ENCODE measurements around the gene DOCK9.
A peak's percentile ranks its signal among the peaks of the same experiment; 100 is the strongest.

Gene DOCK9

DNA sequence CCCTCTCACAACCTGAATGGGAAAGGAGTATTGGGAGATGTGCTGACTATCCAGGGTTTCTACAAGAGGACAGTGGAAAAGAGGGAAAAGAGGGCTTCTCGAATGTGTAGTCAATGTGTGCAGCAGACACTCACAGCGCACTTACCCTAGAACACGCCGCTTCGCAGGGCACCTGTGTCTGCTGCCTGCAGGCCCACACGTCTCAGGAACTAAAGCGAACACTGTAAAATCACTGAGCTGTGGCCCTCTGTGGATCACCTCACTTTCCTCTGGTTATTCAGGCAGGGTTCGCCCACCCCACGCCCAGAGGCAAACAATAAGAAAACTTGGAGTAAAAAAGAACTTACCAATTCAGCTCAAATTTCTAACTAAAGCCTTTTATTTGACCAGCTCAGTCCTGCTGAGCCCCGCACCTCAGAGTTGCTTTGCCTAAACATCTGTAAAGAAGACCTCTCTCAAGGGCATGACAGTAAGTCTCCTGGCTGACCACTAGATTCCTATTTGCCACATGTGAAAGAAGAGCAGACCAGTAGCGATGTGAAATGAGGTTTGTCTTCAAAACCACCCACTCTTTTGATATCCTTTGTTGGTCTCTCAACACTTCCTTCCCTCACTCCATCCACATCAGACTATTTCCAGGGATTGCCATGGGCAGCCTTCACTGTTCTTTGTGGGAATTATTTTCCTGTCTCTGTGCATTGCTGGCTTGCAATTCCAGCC lies 19.3 kb upstream of the DOCK9 start:
- no peak for DNase-seq

- DNase-seq, result no peak
These were observed 18.2 kb upstream of the DOCK9 start for GRCh38 chr13:98996046-98996445.

GRCh38 chr13:98994896-98995295 lies 17.0 kb upstream of the DOCK9 start:
- no peak for DNase-seq

- DNase-seq, result no peak
These were observed 16.2 kb upstream of the DOCK9 start for GRCh38 chr13:98994080-98994479.

DNA sequence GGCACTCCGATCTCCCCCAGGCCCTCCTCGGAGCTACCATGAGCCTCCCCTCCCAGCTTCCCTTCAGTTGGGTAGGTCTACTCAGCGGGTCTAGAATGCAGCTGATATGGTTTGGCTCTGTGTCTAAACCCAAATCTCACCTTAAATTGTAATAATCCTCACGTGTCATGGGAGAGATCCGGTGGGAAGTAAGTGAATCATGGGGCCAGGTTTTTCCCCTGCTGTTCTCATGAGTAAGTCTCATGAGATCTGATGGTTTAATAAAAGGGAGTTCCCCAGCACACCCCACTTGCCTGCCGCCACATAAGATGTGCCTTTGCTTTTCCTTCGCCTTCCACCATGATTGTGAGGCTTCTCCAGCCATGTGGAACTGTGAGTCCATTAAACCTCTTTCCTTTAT lies 14.5 kb upstream of the DOCK9 start:
- DNase-seq, result no peak

GRCh38 chr13:98990701-98991100 lies 12.8 kb upstream of the DOCK9 start:
- DNase-seq, result no peak

DNA sequence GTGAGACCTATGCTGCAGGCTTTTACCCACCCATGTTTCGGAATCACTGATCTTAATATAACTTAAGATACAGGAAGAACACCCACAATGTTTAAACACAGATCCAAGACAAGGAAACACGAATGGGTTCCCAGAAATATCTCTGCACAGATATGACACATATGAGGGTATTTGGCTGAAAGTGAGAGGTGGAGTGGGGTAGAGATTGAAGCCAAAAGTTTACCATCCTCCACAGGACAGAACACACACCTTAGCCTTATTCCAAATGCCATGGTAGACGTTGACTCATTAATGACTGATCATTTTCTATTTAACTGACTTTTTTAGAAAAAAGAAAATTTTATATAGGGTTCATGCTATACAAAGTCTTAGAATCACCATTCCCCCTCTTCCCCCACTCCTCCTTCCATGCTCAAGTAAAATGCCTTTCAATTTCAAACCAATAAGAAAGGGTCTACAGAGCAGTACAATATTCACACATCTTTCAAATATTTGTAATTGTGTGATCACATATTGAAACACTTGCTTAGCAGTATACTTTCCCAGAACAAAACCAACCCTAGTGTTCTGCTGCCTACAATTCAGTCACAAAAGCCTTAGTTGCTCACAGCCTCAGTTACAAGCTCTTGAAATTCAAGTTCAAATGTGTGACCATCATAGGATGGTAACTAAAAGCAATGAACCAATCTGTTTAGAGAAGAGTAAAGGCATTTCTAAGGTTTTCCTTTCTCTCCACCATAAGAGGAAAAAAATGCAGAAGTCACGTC lies 11.8 kb upstream of the DOCK9 start:
- DNase-seq, result no peak

DNA sequence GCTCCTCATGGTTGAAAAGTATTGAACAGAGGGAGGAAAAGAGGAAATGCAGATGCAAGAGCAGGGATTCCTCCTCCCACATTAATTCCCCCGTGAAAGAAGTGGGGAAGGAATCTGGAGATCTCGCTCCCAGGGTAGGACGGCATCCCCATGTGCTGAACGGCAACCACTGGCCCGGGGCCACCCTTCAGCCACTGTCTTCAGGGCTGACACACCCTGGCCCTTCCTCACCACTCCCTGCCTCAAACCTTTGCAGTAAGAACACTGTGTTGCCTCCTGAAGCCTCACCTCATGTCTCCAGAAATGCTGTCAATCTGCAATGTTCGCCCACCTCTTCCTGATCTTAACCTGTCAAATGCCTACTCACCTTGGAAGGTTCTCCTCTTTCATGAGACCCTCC lies 10.9 kb upstream of the DOCK9 start:
- DNase-seq, result no peak

GRCh38 chr13:98988277-98988676 lies 10.4 kb upstream of the DOCK9 start:
- no peak for DNase-seq

- no peak for DNase-seq
These were observed 9.4 kb upstream of the DOCK9 start for GRCh38 chr13:98987275-98987674.

- DNase-seq, result no peak
These were observed 8.5 kb upstream of the DOCK9 start for GRCh38 chr13:98986226-98986846.

DNA sequence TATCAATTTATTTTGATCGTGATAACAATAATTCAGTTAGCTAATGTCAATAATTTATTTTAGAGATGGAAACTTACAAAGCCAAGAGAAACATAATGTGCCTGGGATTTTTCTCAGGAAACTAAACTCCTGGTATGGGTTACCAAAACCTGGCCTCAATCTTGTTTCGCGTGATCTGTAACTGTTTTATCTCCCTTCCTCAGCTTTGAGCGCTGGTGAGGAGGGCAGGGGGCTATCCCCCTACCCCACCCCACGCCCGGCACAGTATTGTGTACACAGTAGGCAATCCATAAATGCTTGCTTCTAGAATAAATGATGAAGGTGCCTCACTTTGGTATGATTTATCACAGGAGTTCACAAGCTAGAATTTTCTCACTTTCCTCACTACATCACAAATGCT lies 7.7 kb upstream of the DOCK9 start:
- DNase-seq, result no peak

DNA sequence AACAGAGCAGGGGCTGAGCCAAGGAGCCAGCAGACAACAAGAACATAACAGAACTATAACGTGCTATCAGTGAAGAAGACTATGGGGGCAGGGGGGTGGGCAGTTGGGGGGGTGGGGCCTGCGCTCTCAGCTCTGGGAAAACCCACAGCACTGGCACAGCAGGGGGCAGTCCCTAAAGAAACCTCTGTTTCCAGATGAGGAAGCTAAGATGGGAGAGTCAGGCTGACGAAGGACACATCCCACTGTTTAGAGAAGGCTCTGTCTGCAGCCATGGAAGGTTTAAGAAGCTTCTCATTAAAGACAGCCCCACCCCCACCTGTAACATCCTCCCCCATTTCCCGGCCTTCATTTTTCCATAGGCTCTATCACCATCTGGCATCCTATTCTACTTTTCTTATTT lies 7.1 kb upstream of the DOCK9 start:
- no peak for DNase-seq

- no peak for DNase-seq
These were observed 6.3 kb upstream of the DOCK9 start for GRCh38 chr13:98984118-98984517.

DNA sequence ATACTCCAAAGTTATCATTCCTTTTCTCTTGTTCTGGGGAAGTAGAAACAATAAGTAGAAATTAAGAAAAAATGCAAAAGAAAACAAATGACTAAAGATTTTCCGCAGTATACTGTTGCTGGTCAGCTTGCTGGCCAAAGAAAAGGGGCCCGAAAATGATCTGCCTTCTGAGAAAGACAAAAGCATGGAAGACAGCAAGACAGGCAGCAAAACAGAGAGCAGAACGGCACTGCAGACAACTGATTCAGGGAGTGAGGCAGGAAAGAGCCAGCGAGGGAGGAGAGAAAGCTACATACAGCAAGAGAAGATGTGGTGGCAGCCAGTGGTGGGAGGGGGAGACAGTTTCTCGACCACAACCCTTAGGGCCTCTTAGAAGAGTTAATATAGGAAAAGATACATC lies 5.3 kb upstream of the DOCK9 start:
- no peak for DNase-seq

- no peak for DNase-seq
These were observed 3.7 kb upstream of the DOCK9 start for GRCh38 chr13:98981369-98982080.

- no peak for DNase-seq
These were observed 1.3 kb upstream of the DOCK9 start for GRCh38 chr13:98979012-98979660.

GRCh38 chr13:98978280-98978679 lies 416 bp upstream of the DOCK9 start:
- peak; percentile 93 for DNase-seq

DNA sequence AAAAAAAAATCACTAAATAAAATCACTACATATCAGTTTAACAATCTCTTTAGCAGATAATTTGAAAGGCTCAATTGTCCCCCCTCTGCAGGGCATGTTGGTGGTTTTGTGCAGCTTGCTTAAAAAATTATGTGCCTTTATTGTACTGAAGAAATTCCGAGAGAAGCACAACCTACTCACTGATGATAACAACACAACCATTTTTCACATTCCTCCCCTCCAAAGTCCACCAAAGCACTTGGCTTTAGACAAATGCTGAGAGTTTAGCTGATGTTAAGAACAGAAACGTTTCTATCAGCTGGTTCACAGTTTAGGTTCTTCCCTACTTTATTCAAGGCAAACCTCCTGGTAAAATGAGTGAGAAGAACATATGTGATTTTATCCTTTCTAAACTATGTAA lies 923 bp downstream of the DOCK9 start:
- DNase-seq, result peak; percentile 49

DNA sequence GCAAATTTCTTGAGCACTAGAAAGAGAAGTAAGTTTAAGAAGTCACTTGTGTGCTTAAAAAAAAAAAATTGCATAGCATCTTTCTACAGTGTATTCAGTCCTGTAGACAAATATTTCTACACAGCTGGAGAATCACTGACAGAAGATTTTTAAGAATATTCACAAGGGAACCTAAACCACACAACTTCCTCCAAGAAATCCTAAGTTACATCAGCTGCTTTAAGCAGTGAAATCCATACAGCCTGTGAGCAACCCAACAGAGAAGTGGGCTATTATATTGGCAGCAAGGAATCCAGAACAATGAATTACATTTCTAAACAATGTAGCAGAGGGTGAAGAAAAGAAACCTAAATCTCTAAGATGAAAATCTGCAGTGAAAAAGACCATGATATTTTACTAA lies 1.5 kb downstream of the DOCK9 start:
- peak; percentile 84 for DNase-seq

DNA sequence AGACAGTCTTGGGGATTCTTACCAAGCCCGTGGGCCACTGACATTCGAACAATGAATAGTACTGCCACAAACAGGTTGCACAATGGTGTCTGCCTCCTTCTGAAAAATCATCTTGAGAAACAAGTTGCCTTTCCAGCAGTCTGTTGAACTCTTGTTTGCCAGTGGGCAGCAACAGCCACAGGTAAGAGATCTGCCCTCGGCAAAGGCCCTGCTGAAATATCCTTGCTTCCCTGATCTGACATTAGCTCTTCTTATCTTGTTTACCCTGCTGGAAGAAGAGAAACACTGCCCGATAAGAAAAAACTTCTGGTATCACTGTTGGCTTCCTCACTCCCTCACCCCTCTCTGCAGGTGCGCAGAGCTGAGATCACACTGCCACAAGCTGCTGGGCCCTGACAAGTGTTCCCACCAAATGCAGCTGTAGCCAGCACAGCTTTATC lies 2.0 kb downstream of the DOCK9 start:
- no peak for DNase-seq

DNA sequence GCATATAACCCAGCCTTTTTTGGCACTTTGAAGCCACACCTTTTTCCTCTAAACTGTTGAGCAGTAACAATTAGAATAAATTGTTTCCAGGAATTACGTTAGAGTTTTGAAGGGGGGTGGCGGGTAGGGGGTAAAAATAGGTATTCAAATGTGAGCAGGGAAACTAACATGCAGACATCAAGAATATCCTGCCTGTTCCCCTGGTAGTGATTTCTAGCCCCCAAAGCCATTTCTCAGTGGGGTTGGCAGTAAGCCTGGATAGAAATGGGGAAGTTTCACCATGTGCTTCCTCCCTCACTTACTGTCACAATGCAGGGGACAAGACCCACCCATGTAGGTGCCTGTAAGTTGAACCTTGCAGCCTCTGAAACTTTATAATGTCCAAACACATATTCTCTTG lies 3.8 kb downstream of the DOCK9 start:
- no peak for DNase-seq

DNA sequence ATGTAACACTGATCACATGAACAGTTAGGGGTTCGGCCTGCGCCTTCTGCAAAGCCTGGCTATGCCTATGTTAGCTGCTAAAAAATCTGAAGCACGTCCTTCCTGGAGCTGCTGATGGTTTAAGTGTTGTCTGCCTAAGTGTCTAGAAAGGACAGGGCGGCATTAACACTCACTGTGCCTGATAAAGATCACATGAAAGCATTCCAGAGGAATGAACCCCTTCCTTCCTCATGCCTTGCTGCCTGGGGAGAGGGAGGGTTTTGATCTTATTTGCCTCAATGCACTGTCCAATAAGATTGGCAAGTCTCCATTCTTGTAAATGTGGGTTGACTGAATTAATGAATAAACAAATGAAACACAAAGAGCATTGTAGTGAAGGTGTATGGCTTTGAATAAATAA lies 5.2 kb downstream of the DOCK9 start:
- peak; percentile 78 for DNase-seq
